ENCODE results near the gene MOB2. TPM values are rescaled to one million over a fixed set of nuclear protein-coding genes. Genes with fewer than 3 reads are reported as not detected.

MOB2 gene
- total and polyA plus RNA-seq, 9 of the 15 experiments (the other 6 are each of a cell fraction or from before 2014, with no cell fraction given): 0.17 to 36.8 (median 19.2) TPM

GRCh38 chr11:1461826-1462697 is 24.5 kb downstream of the MOB2 start:
- no peaks in the 10 kb centered on the region for H3K9me1 ChIP-seq (ENCODE audit: control insufficient read depth, insufficient read depth, low read length)
- peaks cover 0 to 1% of the 10 kb centered on the region in 2 experiments; a peak in 1 of 5 replicates for H3K27me3 ChIP-seq (ENCODE audit: control insufficient read depth in 2 of 2, insufficient read depth in 2 of 2, low read length in 2 of 2)
- H3K36me3 ChIP-seq (ENCODE audit: control insufficient read depth, insufficient read depth, low read length): no peaks in the 10 kb centered on the region
- CTCF ChIA-PET (ENCODE audit: low intra/inter-chr PET ratio): no interaction called here
- FAIRE-seq (no peak), DNase-seq (ENCODE audit: extremely low read depth in 1 of 4, low spot score in 3 of 4) (no peak), ATAC-seq (no peak)
- H3K4me2 ChIP-seq (ENCODE audit: insufficient read depth, low read length): no peak overlapping the region
- H3K9ac ChIP-seq (ENCODE audit: insufficient read depth in 1 of 2, low read depth in 2 of 2, low read length in 2 of 2): no peak overlapping the region
- no peak overlapping the region for H3K27ac ChIP-seq (ENCODE audit: extremely low read depth, low read depth, low read length)
- H3K9me3 ChIP-seq (replicated peaks; ENCODE audit: control insufficient read depth, insufficient read depth, low read depth, low read length): no peaks in the 10 kb centered on the region
- no TSS peak for BruUV-seq (replicated peaks)
- 62% methylated on average over 38 of the region's 46 CpGs for WGBS (ENCODE audit: insufficient coverage, low coverage, missing lambda C conversion rate)
- H2AFZ ChIP-seq (ENCODE audit: low read depth, low read length): no peak overlapping the region
- no peak for TF ChIP-seq ZNF174 (CRISPR knock-in tag; IDR thresholded peaks at IDR 0.05)
- no peak for TF ChIP-seq PHB (CRISPR knock-in tag; IDR thresholded peaks at IDR 0.05)
- TF ChIP-seq DEAF1 (CRISPR knock-in tag; IDR thresholded peaks at IDR 0.05): no peak
- TF ChIP-seq ASH1L (IDR thresholded peaks at IDR 0.05; ENCODE audit: borderline replicate concordance, low read depth, partially characterized antibody): no peak
- no peak for TF ChIP-seq ZC3H11A (IDR thresholded peaks at IDR 0.05; ENCODE audit: low read depth, low read length)
- no peak for TF ChIP-seq ARID3B (CRISPR knock-in tag; IDR thresholded peaks at IDR 0.05; ENCODE audit: borderline replicate concordance)
- no peak for TF ChIP-seq CREM (IDR thresholded peaks at IDR 0.05; ENCODE audit: low read depth)
- no peak for TF ChIP-seq ZNF830 (CRISPR knock-in tag; IDR thresholded peaks at IDR 0.05)
- no peak for TF ChIP-seq ILK (tag; IDR thresholded peaks at IDR 0.05; ENCODE audit: borderline replicate concordance, low read depth)
- no peak for TF ChIP-seq THRA (IDR thresholded peaks at IDR 0.05)
- TF ChIP-seq PHF21A (IDR thresholded peaks at IDR 0.05; ENCODE audit: borderline replicate concordance, low read depth): no peak
- no peak for TF ChIP-seq KDM4B (IDR thresholded peaks at IDR 0.05; ENCODE audit: borderline replicate concordance in 2 of 2, low read depth in 1 of 2)
- no peaks in the 10 kb centered on the region; the same call in none of the 2 replicates for H4K20me1 ChIP-seq (replicated peaks; ENCODE audit: control insufficient read depth, insufficient read depth, low read length)
- intact Hi-C loops (cut with micrococcal nuclease): no loop called here
- in situ Hi-C loops (cut with MboI): no loop called here
- peaks cover 0 to 53% of the 10 kb centered on the region in 2 experiments; a peak in 2 of 5 replicates for H3K4me1 ChIP-seq (replicated peaks in 1 of 2; ENCODE audit: control insufficient read depth in 2 of 2, insufficient read depth in 2 of 2, low read length in 2 of 2)
- no peaks in the 10 kb centered on the region for H3K79me2 ChIP-seq (ENCODE audit: control insufficient read depth, insufficient read depth, low read length)
- no peak overlapping the region for H3K4me3 ChIP-seq
- POLR2A ChIA-PET: no interaction called here
